HCT116 (cell line): ENCODE data around the gene DAPL1. TPM values are rescaled to one million over a fixed set of nuclear protein-coding genes. Genes with fewer than 3 reads are reported as not detected.

Source experiments
- ATAC-seq: fragments of 200-7000 bp; cut with Tn5 transposase; 2 replicates; pipeline ENCODE4 v1.9.1; 2020; ENCODE audit warnings: mild to moderate bottlenecking, moderate library complexity
- BruUV-seq: library from RNA; stranded (reverse); fragments of 400-500 nt; replicated peaks from 2 replicates; lab custom pipeline; 2021; lab: Mats Ljungman, UMichigan
- CTCF ChIA-PET: fragments of 300-600 bp; sonication (Branson Sonifier 250); formaldehyde crosslinking; loops from one replicate; lab custom pipeline; 2021; ENCODE audit warnings: antibody characterized with exemption; lab: Charles Lee
- POLR2A ChIA-PET: fragments of 300-600, 350-600 bp; sonication (Branson Sonifier 250); formaldehyde crosslinking; loops from one replicate; lab custom pipeline; 2021; ENCODE audit warnings: antibody characterized with exemption; lab: Charles Lee
- RAD21 ChIA-PET, 2 experiments: fragments of 300-600 bp; sonication (Branson Sonifier 250); formaldehyde crosslinking; loops; one replicate each; lab custom pipeline; 2023; ENCODE audit warnings: low total read pairs in 2 of 2; ENCODE audit not compliant: uncharacterized antibody in 2 of 2, unreplicated experiment in 2 of 2, low non-redundant PET in 1 of 2; lab: Charles Lee
- DNase-seq: peaks from one replicate; pipeline ENCODE4 v3.0.0-alpha.2; 2010; ENCODE audit warnings: low read depth, low spot score
- H2AFZ ChIP-seq: fragments of 200-600 bp; shearing (Covaris generic), sonication (generic); 2 replicates; pipeline ENCODE4 v1.6.1; 2017; ENCODE audit warnings: low read depth, mixed run types, mixed read lengths, antibody characterized with exemption, low read length; ENCODE audit not compliant: poor library complexity, severe bottlenecking
- H3K27ac ChIP-seq: 2 replicates; pipeline ENCODE4 v1.5.1; 2012; ENCODE audit warnings: low read depth, low read length
- H3K27me3 ChIP-seq: fragments of 200-600 bp; sonication (generic); 2 replicates; pipeline ENCODE4 v1.6.1; 2016; ENCODE audit warnings: mixed run types, low read length, mixed read lengths; ENCODE audit not compliant: insufficient read depth
- H3K36me3 ChIP-seq, 2 experiments: fragments of 200-500 bp in 1 of 2; fragments of 200-600 bp in 1 of 2; sonication (Bioruptor generic) in 1 of 2; sonication (generic) in 1 of 2; 2 replicates each; pipeline versions ENCODE4 v1.5.1 to v1.6.1; 2014 to 2016; ENCODE audit warnings: low read length in 2 of 2, inconsistent platforms in 1 of 2, mixed read lengths in 1 of 2, mixed run types in 1 of 2; ENCODE audit not compliant: insufficient read depth in 2 of 2, control insufficient read depth in 1 of 2
- H3K4me1 ChIP-seq, 2 experiments: fragments of 200-600 bp in 1 of 2; sonication (generic) in 1 of 2; 2 replicates each; pipeline versions ENCODE4 v1.5.1 to v1.6.1; 2012 to 2017; ENCODE audit warnings: low read length in 2 of 2, inconsistent platforms in 1 of 2, mild to moderate bottlenecking in 1 of 2, mixed read lengths in 1 of 2, mixed run types in 1 of 2, moderate library complexity in 1 of 2; ENCODE audit not compliant: insufficient read depth in 2 of 2, control insufficient read depth in 1 of 2
- H3K4me2 ChIP-seq: fragments of 200-600 bp; sonication (generic); 2 replicates; pipeline ENCODE4 v1.6.1; 2017; ENCODE audit warnings: mixed run types, low read length, mixed read lengths
- H3K4me3 ChIP-seq, 2 experiments: fragments of 200-600 bp in 1 of 2; sonication (generic) in 1 of 2; replicated peaks in 1 of 2; 2 replicates each; pipeline ENCODE4 v1.5.1; 2011 to 2016; ENCODE audit warnings: low read length in 2 of 2, control low read depth in 1 of 2, low read depth in 1 of 2, mild to moderate bottlenecking in 1 of 2, mixed read lengths in 1 of 2, mixed run types in 1 of 2
- H3K79me2 ChIP-seq: fragments of 200-600 bp; sonication (generic); 2 replicates; pipeline ENCODE4 v1.6.1; 2017; ENCODE audit warnings: mild to moderate bottlenecking, mixed run types, low read length, moderate library complexity, mixed read lengths; ENCODE audit not compliant: insufficient read depth
- H3K9ac ChIP-seq: fragments of 200-600 bp; sonication (generic); 2 replicates; pipeline ENCODE4 v1.6.1; 2016; ENCODE audit warnings: low read length, mixed read lengths
- H3K9me2 ChIP-seq: fragments of 200-600 bp; sonication (generic), shearing (Covaris generic); 2 replicates; pipeline ENCODE4 v1.6.1; 2017; ENCODE audit warnings: mixed run types, mild to moderate bottlenecking, moderate library complexity; ENCODE audit not compliant: insufficient read depth
- H3K9me3 ChIP-seq, 2 experiments: fragments of 200-500 bp in 1 of 2; fragments of 200-600 bp in 1 of 2; sonication (Bioruptor generic) in 1 of 2; sonication (generic) in 1 of 2; 2 replicates each; pipeline ENCODE4 v1.6.1; 2014 to 2017; ENCODE audit warnings: low read length in 2 of 2, mixed read lengths in 2 of 2, inconsistent platforms in 1 of 2, low read depth in 1 of 2, mild to moderate bottlenecking in 1 of 2, mixed run types in 1 of 2, moderate library complexity in 1 of 2; ENCODE audit not compliant: control insufficient read depth in 1 of 2, insufficient read depth in 1 of 2
- H4K20me1 ChIP-seq: fragments of 200-600 bp; sonication (generic), shearing (Covaris generic); 2 replicates; pipeline ENCODE4 v1.6.1; 2017; ENCODE audit warnings: mixed run types, mild to moderate bottlenecking, moderate library complexity; ENCODE audit not compliant: insufficient read depth
- CBX3 ChIP-seq: IDR thresholded peaks from 2 replicates; pipeline ENCODE4 v1.6.1; 2012; ENCODE audit warnings: low read depth
- CTCF ChIP-seq, 3 experiments: fragments of 200-600 bp in 1 of 3; sonication (generic) in 1 of 3; IDR thresholded peaks in 2 of 3; conservative IDR thresholded peaks in 1 of 3; 2 replicates each; pipeline ENCODE4 v1.5.1; 2012 to 2017; ENCODE audit warnings: low read depth in 2 of 3, low read length in 2 of 3, antibody characterized with exemption in 1 of 3, borderline replicate concordance in 1 of 3, control low read depth in 1 of 3, mild to moderate bottlenecking in 1 of 3, mixed read lengths in 1 of 3, mixed run types in 1 of 3, moderate library complexity in 1 of 3; ENCODE audit not compliant: insufficient read depth in 1 of 3
- EGR1 ChIP-seq: IDR thresholded peaks from 2 replicates; pipeline ENCODE4 v1.6.1; 2012; ENCODE audit warnings: low read depth
- ELF1 ChIP-seq: IDR thresholded peaks from 2 replicates; pipeline ENCODE4 v1.6.1; 2012; ENCODE audit warnings: low read depth, borderline replicate concordance
- EZH2phosphoT487 ChIP-seq: fragments of 200-600 bp; IDR thresholded peaks from 2 replicates; pipeline ENCODE4 v1.6.1; 2018; ENCODE audit warnings: antibody characterized with exemption, borderline replicate concordance
- JUND ChIP-seq: IDR thresholded peaks from 2 replicates; pipeline ENCODE4 v1.6.1; 2012
- MAX ChIP-seq: IDR thresholded peaks from 2 replicates; pipeline ENCODE4 v1.6.1; 2012
- POLR2A ChIP-seq: IDR thresholded peaks from 2 replicates; pipeline ENCODE4 v1.7.0; 2011; ENCODE audit warnings: borderline replicate concordance; ENCODE audit not compliant: insufficient read depth, insufficient read length; ENCODE audit errors: extremely low read depth
- RAD21 ChIP-seq: IDR thresholded peaks from 2 replicates; pipeline ENCODE4 v1.6.1; 2012; ENCODE audit warnings: low read depth, mild to moderate bottlenecking
- REST ChIP-seq: IDR thresholded peaks from 2 replicates; pipeline ENCODE4 v1.6.1; 2012; ENCODE audit warnings: low read depth
- SIN3A ChIP-seq: IDR thresholded peaks from 2 replicates; pipeline ENCODE4 v1.6.1; 2012; ENCODE audit warnings: low read depth
- SP1 ChIP-seq: IDR thresholded peaks from 2 replicates; pipeline ENCODE4 v1.6.1; 2012; ENCODE audit warnings: low read depth
- SRF ChIP-seq: IDR thresholded peaks from 2 replicates; pipeline ENCODE4 v1.6.1; 2012; ENCODE audit warnings: low read depth
- YY1 ChIP-seq: IDR thresholded peaks from 2 replicates; pipeline ENCODE4 v1.6.1; 2011; ENCODE audit warnings: low read length, low read depth, moderate library complexity, mild to moderate bottlenecking; ENCODE audit not compliant: insufficient replicate concordance; ENCODE audit errors: extremely low read depth
- intact Hi-C: fragments of 100-400 bp; cut with micrococcal nuclease; formaldehyde crosslinking; loops from 2 replicates; pipeline ENCODE4 v1.10.0; 2022
- total RNA-seq: library from RNA; stranded (reverse); gene quantifications from one replicate; pipeline ENCODE4 v1.2.1, GENCODE V29; 2021; ENCODE audit not compliant: unreplicated experiment

Gene DAPL1
- total RNA-seq, 1 experiment from 2014 or later: not detected

GRCh38 chr2:158815658-158816057, 20.5 kb downstream of the DAPL1 start (continued):
- no peak for TF ChIP-seq MAX
- no peak for TF ChIP-seq SIN3A
- no peak for TF ChIP-seq POLR2A
- TF ChIP-seq EGR1: no peak
- no peak for TF ChIP-seq SP1
- no peak for TF ChIP-seq CTCF (IDR thresholded peaks at IDR 0.05 in 2 of 3, conservative IDR thresholded peaks at IDR 0.05 in 1 of 3; ENCODE audit: borderline replicate concordance in 1 of 3, insufficient read depth in 1 of 3, low read depth in 2 of 3, low read length in 2 of 3)
- TF ChIP-seq RAD21: no peak

- RAD21 ChIA-PET: no interaction called here
- Histone ChIP-seq H3K27me3 (no peaks in the 10 kb centered on the region), H3K36me3 (no peaks in the 10 kb centered on the region), H2AFZ (no peak overlapping the region), H3K4me3 (no peak overlapping the region), H4K20me1 (no peaks in the 10 kb centered on the region), H3K9ac (no peak overlapping the region), H3K4me1 (no peaks in the 10 kb centered on the region), H3K4me2 (no peak overlapping the region), H3K9me2 (no peaks in the 10 kb centered on the region), H3K9me3 (no peaks in the 10 kb centered on the region), H3K79me2 (no peaks in the 10 kb centered on the region), H3K27ac (no peak overlapping the region)
- intact Hi-C loops: no loop called here
- no peak for ATAC-seq
- CTCF ChIA-PET: no interaction called here
- no TSS peak for BruUV-seq
- TF ChIP-seq JUND: no peak
- POLR2A ChIA-PET: no interaction called here
- no peak for DNase-seq
These were observed 22.5 kb downstream of the DAPL1 start for GRCh38 chr2:158817588-158817987.

- Histone ChIP-seq H3K79me2 (no peaks in the 10 kb centered on the region), H3K9me2 (no peaks in the 10 kb centered on the region), H3K9ac (no peak overlapping the region), H3K27ac (no peak overlapping the region), H3K27me3 (no peaks in the 10 kb centered on the region), H3K4me1 (no peaks in the 10 kb centered on the region), H3K4me3 (no peak overlapping the region), H3K36me3 (no peaks in the 10 kb centered on the region), H2AFZ (no peak overlapping the region), H4K20me1 (no peaks in the 10 kb centered on the region), H3K4me2 (no peak overlapping the region), H3K9me3 (no peaks in the 10 kb centered on the region)
- RAD21 ChIA-PET: no interaction called here
- POLR2A ChIA-PET: no interaction called here
- ATAC-seq (no peak), DNase-seq (no peak)
- CTCF ChIA-PET: no interaction called here
- BruUV-seq: no TSS peak
- intact Hi-C loops: no loop called here
- TF ChIP-seq REST: no peak
- TF ChIP-seq EGR1: no peak
- no peak for TF ChIP-seq JUND
- no peak for TF ChIP-seq SRF
- no peak for TF ChIP-seq CBX3
- TF ChIP-seq EZH2phosphoT487: no peak
- TF ChIP-seq ELF1: no peak
- no peak for TF ChIP-seq YY1
These were observed 23.4 kb downstream of the DAPL1 start for GRCh38 chr2:158818511-158818910.
